ENCODE results near the gene COL15A1. TPM values are rescaled to one million over a fixed set of nuclear protein-coding genes. Genes with fewer than 3 reads are reported as not detected.

Gene COL15A1
- total RNA-seq, 1 experiment from 2014 or later: 0.10 TPM

GRCh38 chr9:98913044-98913443 lies 30.7 kb upstream of the COL15A1 start:
- CTCF ChIA-PET: no interaction called here
- BruUV-seq (replicated peaks): no TSS peak
- TF ChIP-seq REST (IDR thresholded peaks at IDR 0.05; ENCODE audit: insufficient read depth in 1 of 2, low read depth in 2 of 2, low read length in 1 of 2) (no peak), CTCF (IDR thresholded peaks at IDR 0.05) (no peak), TCF7L2 (IDR thresholded peaks at IDR 0.05; ENCODE audit: low read depth, low read length) (no peak), SIN3A (IDR thresholded peaks at IDR 0.05; ENCODE audit: borderline replicate concordance, insufficient read depth, low read depth, low read length) (no peak), POLR2AphosphoS5 (IDR thresholded peaks at IDR 0.05; ENCODE audit: low read depth, low read length) (no peak)
- ATAC-seq (no peak), DNase-seq (ENCODE audit: low read depth, low spot score) (no peak)
- Histone ChIP-seq H3K27ac (ENCODE audit: low read length) (no peak overlapping the region), H3K36me3 (ENCODE audit: control insufficient read depth, insufficient read depth, low read length) (no peaks in the 10 kb centered on the region), H3K4me3 (ENCODE audit: low read depth in 2 of 2, low read length in 2 of 2) (no peak overlapping the region), H3K4me1 (ENCODE audit: control insufficient read depth, insufficient read depth, low read length) (no peaks in the 10 kb centered on the region), H3K9me3 (ENCODE audit: control insufficient read depth, insufficient read depth, low read depth, low read length) (no peaks in the 10 kb centered on the region), H3K27me3 (ENCODE audit: control insufficient read depth, insufficient read depth, low read length) (no peaks in the 10 kb centered on the region)
- in situ Hi-C loops (cut with HindIII; ENCODE audit: low pct_unique_long_range_greater_than_20kb, low sequenced_read_pairs): no loop called here
- POLR2A ChIA-PET: no interaction called here
- intact Hi-C loops (cut with micrococcal nuclease; ENCODE audit: unreplicated experiment): no loop called here

- intact Hi-C loops (cut with micrococcal nuclease; ENCODE audit: unreplicated experiment): no loop called here
- POLR2A ChIA-PET: no interaction called here
- no peaks in the 10 kb centered on the region for H3K27me3 ChIP-seq (ENCODE audit: control insufficient read depth, insufficient read depth, low read length)
- CTCF ChIA-PET: no interaction called here
- H3K36me3 ChIP-seq (ENCODE audit: control insufficient read depth, insufficient read depth, low read length): no peaks in the 10 kb centered on the region
- no TSS peak for BruUV-seq (replicated peaks)
- TF ChIP-seq REST (IDR thresholded peaks at IDR 0.05; ENCODE audit: insufficient read depth in 1 of 2, low read depth in 2 of 2, low read length in 1 of 2) (no peak), SIN3A (IDR thresholded peaks at IDR 0.05; ENCODE audit: borderline replicate concordance, insufficient read depth, low read depth, low read length) (no peak), CTCF (IDR thresholded peaks at IDR 0.05) (no peak), TCF7L2 (IDR thresholded peaks at IDR 0.05; ENCODE audit: low read depth, low read length) (no peak), POLR2AphosphoS5 (IDR thresholded peaks at IDR 0.05; ENCODE audit: low read depth, low read length) (no peak)
- DNase-seq (ENCODE audit: low read depth, low spot score) (no peak), ATAC-seq (no peak)
- in situ Hi-C loops (cut with HindIII; ENCODE audit: low pct_unique_long_range_greater_than_20kb, low sequenced_read_pairs): no loop called here
- H3K27ac ChIP-seq (ENCODE audit: low read length): no peak overlapping the region
- no peaks in the 10 kb centered on the region for H3K9me3 ChIP-seq (ENCODE audit: control insufficient read depth, insufficient read depth, low read depth, low read length)
- no peak overlapping the region for H3K4me3 ChIP-seq (ENCODE audit: low read depth in 2 of 2, low read length in 2 of 2)
- no peaks in the 10 kb centered on the region for H3K4me1 ChIP-seq (ENCODE audit: control insufficient read depth, insufficient read depth, low read length)
Measured at GRCh38 chr9:98913705-98914104, 30.0 kb upstream of the COL15A1 start.

Measured in Panc1 (cell line).